ENCODE data around the gene CCDC183. TPM values are rescaled to one million over a fixed set of nuclear protein-coding genes. Genes with fewer than 3 reads are reported as not detected.
"Not testable (repeated sequence)": the region's sequence is repeated elsewhere in the genome, so short reads cannot be mapped to it uniquely, and the experiment has no call there.

CCDC183 gene
- total RNA-seq, 1 experiment from 2014 or later, result 4.2 TPM

DNA sequence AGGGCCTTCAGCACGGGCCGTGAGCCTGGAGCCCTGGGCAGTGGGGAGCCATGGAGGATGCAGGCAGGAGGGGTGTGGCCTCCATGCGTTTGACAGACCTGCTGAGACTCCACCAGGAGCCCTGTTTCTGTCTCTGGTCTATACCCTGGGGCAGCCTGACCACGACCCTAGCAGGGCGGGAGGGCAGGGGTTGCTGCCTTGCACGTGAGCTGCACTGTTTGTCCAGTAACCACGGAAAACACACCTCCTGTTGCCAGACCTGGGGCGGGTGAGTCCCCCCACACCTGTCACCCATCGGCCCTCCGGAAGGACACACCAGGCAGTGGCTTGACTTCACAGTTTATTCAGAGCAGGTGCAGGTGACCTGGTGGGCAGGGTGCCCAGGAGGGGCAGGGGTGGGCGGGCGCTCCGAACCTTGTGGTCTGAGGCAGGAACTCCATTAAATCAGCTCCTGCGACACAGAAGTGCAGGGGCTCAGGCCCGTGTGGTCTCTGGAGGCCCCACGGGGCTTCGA, 42.0 kb upstream of the CCDC183 start:
- Histone ChIP-seq H3K4me1 (no peaks in the 10 kb centered on the region), H3K36me3 (ENCODE audit: control insufficient read depth, insufficient read depth, low read length) (no peaks in the 10 kb centered on the region), H3K9me3 (peaks cover 13% of the 10 kb centered on the region), H3K27me3 (replicated peaks; ENCODE audit: control insufficient read depth, insufficient read depth, low read length) (no peaks in the 10 kb centered on the region), H3K4me3 (ENCODE audit: low read depth, low read length) (no peak overlapping the region)
- no peak overlapping the region for H3K4me3 Mint-ChIP-seq (ENCODE audit: unreplicated experiment)
- no peaks in the 10 kb centered on the region for H3K36me3 Mint-ChIP-seq (ENCODE audit: insufficient read depth, unreplicated experiment)
- BruUV-seq (replicated peaks), result no TSS peak
- ChIA-PET CTCF (interaction anchor here (1.4 kb wide), 1 partner anchor 10 kb away, joined by 4 read pairs; no protein-coding TSS in a partner anchor), POLR2A (no interaction called here)
- intact Hi-C loops (cut with micrococcal nuclease; ENCODE audit: unreplicated experiment), result no loop called here
- no peak for DNase-seq
- H3K4me1 Mint-ChIP-seq (ENCODE audit: low read depth, unreplicated experiment), result no peaks in the 10 kb centered on the region
- TF ChIP-seq, protein P1, sequence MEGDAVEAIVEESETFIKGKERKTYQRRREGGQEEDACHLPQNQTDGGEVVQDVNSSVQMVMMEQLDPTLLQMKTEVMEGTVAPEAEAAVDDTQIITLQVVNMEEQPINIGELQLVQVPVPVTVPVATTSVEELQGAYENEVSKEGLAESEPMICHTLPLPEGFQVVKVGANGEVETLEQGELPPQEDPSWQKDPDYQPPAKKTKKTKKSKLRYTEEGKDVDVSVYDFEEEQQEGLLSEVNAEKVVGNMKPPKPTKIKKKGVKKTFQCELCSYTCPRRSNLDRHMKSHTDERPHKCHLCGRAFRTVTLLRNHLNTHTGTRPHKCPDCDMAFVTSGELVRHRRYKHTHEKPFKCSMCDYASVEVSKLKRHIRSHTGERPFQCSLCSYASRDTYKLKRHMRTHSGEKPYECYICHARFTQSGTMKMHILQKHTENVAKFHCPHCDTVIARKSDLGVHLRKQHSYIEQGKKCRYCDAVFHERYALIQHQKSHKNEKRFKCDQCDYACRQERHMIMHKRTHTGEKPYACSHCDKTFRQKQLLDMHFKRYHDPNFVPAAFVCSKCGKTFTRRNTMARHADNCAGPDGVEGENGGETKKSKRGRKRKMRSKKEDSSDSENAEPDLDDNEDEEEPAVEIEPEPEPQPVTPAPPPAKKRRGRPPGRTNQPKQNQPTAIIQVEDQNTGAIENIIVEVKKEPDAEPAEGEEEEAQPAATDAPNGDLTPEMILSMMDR (IDR thresholded peaks at IDR 0.05; ENCODE audit: insufficient read depth in 1 of 2, low read depth in 1 of 2, low read length in 1 of 2, severe bottlenecking in 1 of 2, unreplicated experiment in 1 of 2), result no peak
- H3K9me3 Mint-ChIP-seq (ENCODE audit: unreplicated experiment), result peaks cover 28% of the 10 kb centered on the region
- H3K27me3 Mint-ChIP-seq (ENCODE audit: insufficient read depth, unreplicated experiment), result no peaks in the 10 kb centered on the region
- no peak overlapping the region for H3K27ac Mint-ChIP-seq (ENCODE audit: unreplicated experiment)

DNA sequence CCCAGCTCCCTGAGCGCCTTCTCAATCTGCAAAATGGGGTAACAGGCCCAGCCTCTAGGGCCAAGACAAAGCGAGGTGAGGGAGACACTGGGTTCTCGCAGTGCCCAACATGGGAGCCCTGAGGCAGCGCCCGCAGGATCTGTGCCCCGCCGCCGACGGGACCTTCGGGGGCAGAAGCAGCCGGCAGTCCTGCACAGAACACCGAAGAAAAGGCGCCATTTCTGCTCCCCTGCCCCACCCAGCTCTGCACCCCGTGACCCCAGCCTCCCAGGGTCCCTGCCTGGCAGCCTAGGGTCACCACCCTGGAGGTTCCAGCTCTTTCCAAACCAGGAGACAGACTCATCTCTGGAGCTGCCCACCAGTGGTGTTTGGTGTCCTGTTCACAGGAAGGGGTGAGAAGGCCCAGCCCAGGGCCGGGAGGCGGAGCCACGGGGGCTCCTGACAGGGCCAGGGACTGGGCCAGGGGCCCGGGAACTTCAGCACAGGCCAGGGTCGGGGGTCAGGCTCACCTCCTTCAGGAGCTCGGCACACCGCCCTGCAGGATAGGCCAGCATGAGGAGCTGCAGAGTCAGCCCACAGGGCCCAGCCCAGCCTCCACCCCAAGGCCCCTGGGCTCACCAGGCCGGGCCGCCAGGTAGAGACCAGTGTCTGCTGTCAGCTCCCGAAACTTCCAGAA, 41.4 kb upstream of the CCDC183 start:
- Mint-ChIP-seq H3K36me3 (ENCODE audit: insufficient read depth, unreplicated experiment) (no peaks in the 10 kb centered on the region), H3K9me3 (ENCODE audit: unreplicated experiment) (peaks cover 28% of the 10 kb centered on the region), H3K4me1 (ENCODE audit: low read depth, unreplicated experiment) (no peaks in the 10 kb centered on the region), H3K27me3 (ENCODE audit: insufficient read depth, unreplicated experiment) (no peaks in the 10 kb centered on the region), H3K27ac (ENCODE audit: unreplicated experiment) (no peak overlapping the region), H3K4me3 (ENCODE audit: unreplicated experiment) (no peak overlapping the region)
- BruUV-seq (replicated peaks), result no TSS peak
- Histone ChIP-seq H3K4me3 (ENCODE audit: low read depth, low read length) (no peak overlapping the region), H3K9me3 (peaks cover 13% of the 10 kb centered on the region), H3K4me1 (no peaks in the 10 kb centered on the region), H3K36me3 (ENCODE audit: control insufficient read depth, insufficient read depth, low read length) (no peaks in the 10 kb centered on the region), H3K27me3 (replicated peaks; ENCODE audit: control insufficient read depth, insufficient read depth, low read length) (no peaks in the 10 kb centered on the region)
- intact Hi-C loops (cut with micrococcal nuclease; ENCODE audit: unreplicated experiment), result no loop called here
- ChIA-PET POLR2A (no interaction called here), CTCF (interaction anchor here (0.6 to 1.4 kb wide), 3 partner anchors 10 to 237 kb away, joined by 3 to 4 read pairs (median 4); no protein-coding TSS in a partner anchor)
- peak in 1 of 2 experiments; percentile 18 for DNase-seq
- TF ChIP-seq, protein P1 (IDR thresholded peaks at IDR 0.05; ENCODE audit: insufficient read depth in 1 of 2, low read depth in 1 of 2, low read length in 1 of 2, severe bottlenecking in 1 of 2, unreplicated experiment in 1 of 2), result no peak

DNA sequence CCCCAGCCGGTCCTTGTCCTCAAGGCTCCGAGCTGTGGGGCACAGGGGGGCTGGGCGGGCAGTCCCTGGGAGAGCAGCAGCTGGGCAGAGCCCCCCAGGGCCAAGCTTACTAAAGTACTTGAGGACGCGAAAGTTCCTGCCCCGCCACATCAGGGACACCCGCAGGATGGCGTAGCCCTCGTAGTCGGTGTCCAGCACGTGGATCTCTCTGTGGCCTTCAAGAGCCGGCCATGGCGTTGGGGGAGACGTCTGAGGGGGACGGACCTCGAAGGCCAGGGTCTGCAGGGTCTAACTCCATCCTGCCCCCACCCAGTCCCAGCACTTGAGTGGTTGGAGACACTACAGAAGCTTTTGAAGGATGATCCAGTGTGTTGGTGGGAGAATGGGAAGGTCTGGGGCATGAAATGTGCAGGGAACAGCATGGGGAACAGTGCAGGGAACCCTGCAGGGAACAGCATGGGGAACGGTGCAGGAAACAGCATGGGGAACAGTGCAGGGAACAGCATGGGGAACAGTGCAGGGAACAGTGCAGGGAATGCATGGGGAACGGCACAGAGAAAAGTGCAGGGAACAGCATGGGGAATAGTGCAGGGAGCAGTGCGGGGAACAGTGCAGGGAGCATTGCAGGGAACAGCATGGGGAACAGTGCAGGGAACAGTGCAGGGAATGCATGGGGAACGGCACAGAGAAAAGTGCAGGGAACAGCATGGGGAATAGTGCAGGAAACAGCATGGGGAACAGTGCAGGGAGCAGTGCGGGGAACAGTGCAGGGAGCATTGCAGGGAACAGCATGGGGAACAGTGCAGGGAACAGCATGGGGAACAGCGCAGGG, 40.6 kb upstream of the CCDC183 start:
- intact Hi-C loops (cut with micrococcal nuclease; ENCODE audit: unreplicated experiment); H3K4me1 ChIP-seq; H3K4me3 ChIP-seq (ENCODE audit: low read depth, low read length); H3K36me3 Mint-ChIP-seq (ENCODE audit: insufficient read depth, unreplicated experiment); H3K36me3 ChIP-seq (ENCODE audit: control insufficient read depth, insufficient read depth, low read length); BruUV-seq (replicated peaks); H3K27ac Mint-ChIP-seq (ENCODE audit: unreplicated experiment); H3K4me3 Mint-ChIP-seq (ENCODE audit: unreplicated experiment); POLR2A ChIA-PET; H3K27me3 Mint-ChIP-seq (ENCODE audit: insufficient read depth, unreplicated experiment); H3K4me1 Mint-ChIP-seq (ENCODE audit: low read depth, unreplicated experiment); H3K27me3 ChIP-seq (replicated peaks; ENCODE audit: control insufficient read depth, insufficient read depth, low read length); DNase-seq: not testable (repeated sequence)
- CTCF ChIA-PET, result interaction anchor here (1.0 to 1.4 kb wide), 2 partner anchors 11 to 22 kb away, joined by 3 to 4 read pairs; no protein-coding TSS in a partner anchor
- H3K9me3 ChIP-seq, result peaks cover 13% of the 10 kb centered on the region
- peaks cover 24% of the 10 kb centered on the region for H3K9me3 Mint-ChIP-seq (ENCODE audit: unreplicated experiment)

All from Caco-2 (cell line).